HG03039 (cell line): ENCODE results near the gene GRM1.

Source experiments
- ATAC-seq: cut with Tn5 transposase; IDR thresholded peaks from one replicate; pipeline ENCODE4 v1.9.1; 2021; ENCODE audit warnings: mild to moderate bottlenecking, moderate library complexity; ENCODE audit not compliant: unreplicated experiment

The GRM1 gene

DNA sequence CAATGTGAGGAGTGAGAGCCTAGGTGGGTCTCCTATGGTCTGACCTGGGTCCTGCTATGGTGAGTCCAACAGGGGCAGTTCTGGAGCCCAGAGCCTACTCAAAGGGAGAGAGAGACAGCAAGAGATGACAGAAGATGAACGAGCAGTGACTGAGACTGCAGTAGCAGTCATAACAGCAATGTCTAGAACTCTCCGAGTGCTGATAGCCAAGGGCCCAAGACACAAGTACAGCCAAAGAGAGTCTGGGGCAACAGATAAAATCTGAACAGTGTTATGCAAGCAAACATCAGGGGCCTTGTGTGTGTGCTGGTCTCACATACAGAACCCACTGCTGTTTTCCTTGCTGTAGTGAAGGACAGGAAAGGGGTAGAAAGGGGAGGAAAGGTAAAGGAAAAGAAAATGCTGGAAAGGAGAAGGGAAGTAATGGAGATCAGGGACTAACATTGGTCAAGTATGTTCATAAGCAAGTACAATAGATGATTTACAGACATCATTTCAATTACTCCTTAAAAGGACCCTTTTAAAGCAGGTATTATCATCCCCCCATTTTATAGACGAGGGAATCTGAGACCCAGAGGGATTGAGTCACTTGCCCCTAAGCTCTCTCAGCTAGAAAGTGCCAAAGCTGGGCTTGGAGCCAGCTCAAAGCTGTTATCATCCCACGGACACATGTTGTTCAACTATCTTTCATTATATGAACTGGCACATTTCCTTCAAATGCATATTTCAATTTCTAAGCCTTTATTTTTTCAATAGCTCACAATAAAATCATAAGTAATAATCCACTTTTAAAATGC lies 332.5 kb downstream of the GRM1 start:
- ATAC-seq = no peak

DNA sequence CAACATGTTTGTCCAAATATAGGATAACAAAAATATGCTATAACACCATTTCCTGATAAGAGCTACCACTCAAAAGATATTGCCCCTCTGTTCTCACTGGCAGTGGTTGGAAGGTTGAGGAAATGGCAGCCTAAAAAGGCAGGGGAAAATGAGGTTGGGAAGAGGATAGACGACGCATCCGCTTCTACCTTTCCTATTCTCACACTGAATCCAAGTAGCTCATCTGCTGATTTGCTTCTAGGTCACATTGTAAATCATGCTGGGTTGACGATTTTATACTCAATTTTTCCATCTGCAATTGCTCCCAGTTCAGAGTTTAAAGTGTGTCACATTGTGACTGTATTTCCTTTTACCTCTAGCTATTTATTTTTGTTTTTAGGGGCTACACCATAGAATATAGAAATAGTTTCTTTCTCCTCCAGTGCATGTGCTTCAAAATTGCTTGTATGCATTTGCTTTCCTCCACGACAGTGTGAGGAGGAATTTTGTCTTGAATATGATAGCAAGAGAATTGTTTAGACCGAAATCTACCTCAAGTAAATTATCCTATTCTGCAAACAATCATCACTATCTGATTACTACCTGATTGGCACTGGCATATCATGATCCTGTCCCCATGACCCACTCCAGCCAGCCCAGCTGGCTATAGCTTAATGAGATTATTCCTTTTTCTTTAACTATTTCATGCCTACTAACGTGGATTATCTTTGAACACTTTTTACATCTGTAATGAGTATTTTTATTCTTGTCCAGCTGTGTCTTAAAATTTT lies 335.2 kb downstream of the GRM1 start:
- ATAC-seq = no peak

DNA sequence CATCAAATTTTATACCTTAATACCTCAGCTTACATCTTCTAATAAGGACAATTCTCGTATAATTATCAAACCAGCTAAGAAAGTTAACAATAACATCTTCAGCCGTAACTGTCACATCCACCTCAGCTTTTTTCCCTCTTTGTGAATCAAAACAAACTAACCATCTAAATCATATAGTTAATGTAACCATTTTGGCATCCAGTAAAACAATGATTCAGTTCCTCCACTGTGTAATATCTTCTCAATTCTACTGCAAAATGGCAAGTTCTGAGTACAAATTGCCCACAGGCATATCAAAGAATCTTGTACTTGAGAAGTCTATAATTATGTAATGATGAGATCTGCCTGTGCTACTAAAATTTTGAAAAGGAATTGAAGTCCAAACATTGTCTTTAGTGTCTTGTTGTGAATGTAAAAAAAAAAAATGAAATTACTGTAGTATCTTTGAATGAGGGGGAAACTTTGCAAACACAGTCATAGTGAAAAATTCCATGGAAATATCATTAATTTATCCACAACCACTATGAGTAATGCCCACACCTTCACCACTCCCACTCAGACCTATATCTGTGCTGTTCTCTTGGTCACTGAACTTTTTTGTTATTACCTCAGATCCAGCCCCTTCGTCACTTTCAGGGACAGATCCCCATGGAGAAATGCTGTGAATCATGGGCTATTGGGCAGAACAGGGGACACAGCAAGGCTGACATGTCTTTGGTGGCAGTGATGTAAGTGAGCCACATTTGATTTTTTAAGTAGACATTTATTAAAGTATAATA lies 336.1 kb downstream of the GRM1 start:
- ATAC-seq = no peak

DNA sequence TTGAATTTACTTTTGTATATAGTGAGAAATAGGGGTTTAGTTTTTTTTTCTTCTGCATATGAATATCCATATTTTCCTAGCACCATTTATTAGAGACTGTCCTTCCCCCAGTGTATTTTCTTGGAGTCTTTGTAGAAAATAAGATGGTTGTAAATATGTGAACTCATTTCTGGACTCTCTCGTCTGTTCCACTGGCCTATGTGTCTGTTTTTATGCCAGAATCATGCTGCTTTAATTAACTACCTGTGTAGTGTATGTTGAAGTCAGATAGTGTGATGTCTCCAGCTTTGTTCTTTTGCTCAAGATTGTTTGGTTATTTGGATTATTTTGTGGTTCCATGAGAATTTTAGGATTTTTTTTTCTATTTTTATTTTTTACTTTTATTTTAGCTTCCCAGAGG lies 338.2 kb downstream of the GRM1 start:
- ATAC-seq = no peak

DNA sequence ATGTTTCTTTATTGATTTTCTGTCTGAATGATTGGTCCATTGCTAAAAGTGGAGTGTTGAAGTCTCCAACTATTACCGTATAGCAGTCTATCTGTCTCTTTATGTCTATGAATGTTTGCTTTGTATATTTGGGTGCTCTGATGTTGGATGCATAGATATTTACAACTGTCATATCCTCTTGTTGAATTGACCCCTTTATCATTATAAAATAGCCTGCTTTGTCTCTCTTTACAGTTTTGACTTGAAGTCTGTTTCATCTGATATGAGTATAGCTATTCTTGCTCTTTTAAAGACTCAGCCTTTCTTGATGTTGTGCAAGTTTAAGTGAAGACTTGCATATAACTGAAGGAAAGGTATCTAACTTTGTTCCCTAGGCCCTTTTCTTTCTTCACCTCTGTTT lies 341.0 kb downstream of the GRM1 start:
- ATAC-seq = no peak

DNA sequence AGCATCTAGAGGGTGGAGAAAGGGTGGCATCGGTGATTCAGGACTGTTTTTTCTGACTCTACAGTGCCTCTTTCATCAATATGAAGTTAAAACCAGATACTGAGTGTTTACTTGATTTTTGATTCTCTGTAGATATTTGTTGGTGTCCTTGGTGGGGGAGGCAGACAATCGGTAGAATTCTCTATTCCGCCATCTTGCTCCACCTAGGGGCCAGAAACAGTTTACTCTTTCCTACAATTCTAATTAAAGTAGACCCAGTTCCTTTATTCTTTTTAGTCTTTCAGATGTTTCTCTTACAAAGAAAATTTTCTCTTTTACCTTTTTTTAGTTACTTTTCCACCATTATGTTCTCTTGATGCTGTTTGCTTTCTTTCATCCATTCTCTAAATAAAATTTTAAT lies 352.6 kb downstream of the GRM1 start:
- no peak for ATAC-seq

DNA sequence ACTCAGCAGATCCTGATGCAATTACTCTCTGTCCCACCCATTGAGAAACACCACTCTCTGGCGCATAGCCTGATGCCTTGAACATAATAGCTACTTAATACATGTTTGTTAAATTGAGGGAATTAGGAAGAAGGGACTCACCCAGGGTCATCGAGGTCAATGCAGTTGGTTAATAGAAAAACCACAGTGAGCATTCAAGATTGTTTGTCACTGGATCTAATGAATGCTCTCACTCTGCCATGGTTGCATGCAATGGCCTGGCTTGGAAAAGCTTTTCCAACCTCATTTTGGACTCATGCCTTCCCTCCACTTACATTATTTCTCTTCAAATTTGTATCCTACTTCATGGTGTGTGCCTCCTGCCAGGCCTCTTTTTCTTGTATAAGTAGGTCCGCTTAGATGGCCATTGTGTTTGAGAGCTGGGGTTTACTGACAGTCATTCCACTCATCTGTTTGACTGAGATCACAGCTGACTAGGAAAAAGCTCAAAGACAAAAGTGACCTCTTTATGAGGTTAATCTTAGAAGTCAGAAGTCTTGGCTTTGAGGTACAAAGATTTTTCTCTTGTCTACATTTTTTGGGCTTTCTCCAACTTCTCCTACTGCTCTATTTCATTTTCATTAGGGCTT lies 360.0 kb downstream of the GRM1 start:
- no peak for ATAC-seq

DNA sequence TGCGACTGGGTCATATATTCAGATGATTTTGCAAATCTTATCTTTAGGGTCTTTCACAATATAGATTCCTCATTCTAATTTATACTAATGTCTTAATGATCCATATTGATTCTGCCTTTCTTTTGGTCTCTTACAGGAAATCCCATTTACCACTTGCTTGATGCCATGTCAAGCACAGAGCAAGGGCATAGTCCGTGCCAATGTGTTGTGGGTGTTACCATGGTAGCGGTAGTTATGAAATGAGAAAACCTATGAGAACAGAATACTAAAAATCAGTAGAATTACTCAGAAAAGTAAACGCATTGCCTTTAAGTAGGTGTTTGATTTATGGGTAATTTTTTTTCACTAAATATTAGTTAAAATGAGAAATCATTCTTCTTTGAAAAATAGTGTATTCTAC lies 360.9 kb downstream of the GRM1 start:
- ATAC-seq = no peak

DNA sequence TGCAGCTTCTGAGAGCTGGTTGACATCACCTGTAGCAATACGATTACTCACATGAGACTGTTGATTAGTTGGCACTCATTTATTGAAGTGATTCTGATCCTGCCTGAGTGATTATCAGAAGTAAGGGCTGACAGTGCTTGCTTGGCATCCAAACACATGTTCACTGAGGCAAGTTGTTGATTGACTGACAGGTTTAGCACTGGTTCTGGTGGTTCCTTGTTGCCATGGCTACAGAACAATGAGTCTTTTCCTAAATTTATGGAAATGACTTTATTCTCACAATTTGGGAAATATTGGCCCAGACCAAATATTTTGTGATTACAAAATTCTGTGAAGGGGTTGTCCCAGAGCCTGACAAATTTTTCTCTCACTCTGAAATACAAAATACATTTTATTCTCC lies 368.8 kb downstream of the GRM1 start:
- no peak for ATAC-seq

DNA sequence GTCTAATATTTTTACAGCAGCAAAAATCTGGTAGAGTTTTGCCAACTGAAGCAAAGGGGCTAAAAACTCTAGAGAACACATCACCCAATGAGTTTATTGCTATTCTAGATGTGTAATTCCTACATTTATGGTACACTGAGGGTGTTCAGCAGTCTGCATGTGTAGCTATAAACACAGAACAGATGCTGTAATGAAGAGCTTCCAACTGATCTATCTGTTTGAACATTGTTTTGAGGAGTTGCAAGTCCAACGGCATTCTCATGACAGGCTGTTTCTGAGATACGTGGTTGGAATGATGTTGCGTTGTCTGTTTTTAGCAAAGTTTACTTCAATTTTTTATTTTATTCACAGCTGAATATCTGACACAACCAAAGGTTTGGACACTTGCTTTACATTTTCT lies 373.6 kb downstream of the GRM1 start:
- no peak for ATAC-seq

DNA sequence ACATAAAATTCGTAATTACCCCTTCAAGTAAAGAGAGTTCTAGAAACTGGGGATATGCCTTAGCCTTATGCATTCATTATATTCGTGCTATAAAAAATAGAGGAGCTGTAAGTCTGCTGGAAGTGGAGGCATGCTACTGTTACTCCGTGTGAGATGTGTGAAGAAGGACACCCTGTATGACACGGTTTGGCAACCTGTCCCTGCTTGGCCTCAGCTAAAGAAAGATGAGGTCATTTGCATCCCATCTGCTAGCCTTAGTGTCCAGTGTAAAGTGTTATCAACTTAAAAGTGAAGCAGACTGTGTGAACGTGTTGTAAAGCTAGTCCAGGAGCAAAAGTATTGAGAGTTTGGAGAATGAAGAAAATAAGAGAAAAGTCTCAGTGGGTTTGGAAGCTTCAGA lies 379.7 kb downstream of the GRM1 start:
- no peak for ATAC-seq

DNA sequence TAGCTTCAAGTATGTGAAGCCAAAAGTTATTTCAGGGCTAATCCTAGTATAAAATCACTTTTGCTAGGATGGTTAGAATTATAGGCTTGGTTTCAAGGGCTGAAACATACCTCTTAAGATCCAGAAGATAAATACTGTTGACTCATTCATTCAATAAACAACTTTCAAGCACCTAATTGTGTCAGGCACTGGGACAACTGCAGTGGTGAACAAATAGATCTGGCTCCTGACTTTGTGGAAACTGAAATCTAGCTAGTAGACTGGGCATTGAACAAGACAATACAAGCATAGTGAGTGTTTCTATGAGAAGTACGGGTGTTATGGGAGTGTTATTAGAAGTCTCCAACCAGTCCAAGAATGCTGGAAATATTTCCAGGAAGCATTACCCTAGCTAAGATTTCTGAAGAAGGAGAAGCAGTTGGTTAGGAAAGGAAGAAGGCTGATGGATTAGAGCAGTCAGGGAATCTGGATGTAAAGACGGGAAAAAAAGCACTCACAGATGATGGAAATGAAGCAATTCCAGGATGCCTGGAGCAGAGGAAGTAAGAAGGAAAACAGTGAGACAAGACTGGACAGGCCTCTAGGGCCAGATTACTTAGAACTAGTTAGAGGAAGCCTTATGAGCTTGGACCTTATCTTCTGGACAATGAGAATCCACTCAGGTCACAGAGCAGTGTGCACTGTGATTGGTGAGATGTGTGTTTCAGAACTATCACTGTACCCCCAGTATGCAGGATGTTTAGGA lies 382.2 kb downstream of the GRM1 start:
- no peak for ATAC-seq

DNA sequence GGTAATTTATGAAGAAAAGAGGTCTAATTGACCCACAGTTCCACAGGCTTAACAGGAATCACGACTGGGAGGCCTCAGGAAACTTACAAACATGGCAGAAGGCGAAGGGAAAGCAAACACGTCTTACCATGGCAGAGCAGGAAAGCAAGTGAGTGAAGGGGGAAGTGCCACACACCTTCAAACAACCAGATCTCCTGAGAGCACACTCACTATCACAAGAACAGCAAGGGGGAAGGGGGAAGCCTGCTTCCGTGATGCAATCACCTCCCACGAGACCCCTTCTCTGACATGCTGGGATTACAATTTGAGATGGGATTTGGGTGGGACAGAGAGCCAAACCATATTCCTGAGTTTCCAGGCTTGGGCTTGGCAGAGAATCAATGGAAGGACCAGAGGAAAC lies 390.7 kb downstream of the GRM1 start:
- no peak for ATAC-seq

DNA sequence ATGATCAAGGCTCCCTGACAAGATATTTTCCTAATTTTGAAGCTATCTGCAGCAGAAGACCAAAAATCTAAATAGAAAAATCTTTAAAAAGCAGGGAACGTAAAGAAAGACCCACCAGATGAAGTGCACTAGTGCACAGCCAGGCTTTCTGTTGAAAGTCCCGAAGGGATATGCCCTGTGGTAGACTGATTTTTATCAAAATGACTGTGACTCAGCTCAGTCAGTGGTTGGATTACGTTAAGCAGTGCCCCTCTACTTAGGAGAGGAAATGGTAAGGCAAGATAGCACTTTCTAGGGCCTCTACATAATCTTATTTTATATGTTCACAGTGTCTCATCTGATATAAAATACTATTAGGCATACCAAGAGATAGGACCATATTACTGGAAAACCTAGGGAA lies 391.4 kb downstream of the GRM1 start:
- ATAC-seq = no peak

DNA sequence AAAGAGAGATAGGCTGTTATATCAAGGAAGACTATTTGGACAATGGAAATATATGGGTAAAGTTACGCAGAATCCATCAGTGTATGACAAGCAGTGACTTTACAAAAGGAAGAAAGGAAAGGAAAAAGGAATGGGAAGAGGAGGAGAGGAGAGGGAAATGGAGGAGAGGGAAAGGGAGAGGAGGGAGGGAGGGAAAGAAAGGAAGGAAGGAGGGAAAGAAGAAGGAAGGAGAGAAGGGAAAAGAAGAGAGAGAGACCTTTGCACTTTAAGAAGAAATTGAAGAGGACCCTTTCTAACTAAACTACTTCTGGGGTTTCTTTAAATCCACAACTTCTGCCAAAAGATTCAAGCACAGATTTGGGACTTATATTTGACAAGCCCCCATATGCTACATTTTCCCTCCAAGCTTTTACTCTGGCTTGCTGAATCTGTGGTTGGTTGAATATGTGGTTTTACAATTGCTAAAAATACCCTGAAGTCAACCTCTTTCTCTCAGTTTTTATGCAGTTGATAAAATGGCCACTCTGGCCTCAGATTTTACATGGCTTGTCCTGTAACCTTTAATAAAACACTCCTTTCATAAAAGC lies 394.0 kb downstream of the GRM1 start:
- ATAC-seq = no peak

DNA sequence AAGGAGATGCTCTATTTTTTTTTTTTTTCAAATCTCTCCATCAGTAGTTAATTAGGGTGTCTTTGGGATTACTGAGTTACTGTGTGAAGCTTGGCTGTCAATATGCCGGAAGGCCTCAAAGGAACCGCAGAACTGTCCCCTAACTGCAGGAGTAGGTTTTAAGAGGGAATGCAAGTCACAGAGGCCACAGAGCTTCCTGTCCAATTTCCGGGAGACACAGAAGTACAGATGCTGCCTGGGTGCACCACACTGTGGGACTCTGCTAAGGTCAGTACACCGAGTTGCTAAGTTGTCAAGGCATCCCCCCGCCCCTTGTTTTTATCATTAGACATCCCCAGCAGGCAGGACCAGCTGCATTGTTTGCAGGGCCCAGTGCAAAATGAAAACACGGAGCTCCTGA lies 394.6 kb downstream of the GRM1 start:
- no peak for ATAC-seq

DNA sequence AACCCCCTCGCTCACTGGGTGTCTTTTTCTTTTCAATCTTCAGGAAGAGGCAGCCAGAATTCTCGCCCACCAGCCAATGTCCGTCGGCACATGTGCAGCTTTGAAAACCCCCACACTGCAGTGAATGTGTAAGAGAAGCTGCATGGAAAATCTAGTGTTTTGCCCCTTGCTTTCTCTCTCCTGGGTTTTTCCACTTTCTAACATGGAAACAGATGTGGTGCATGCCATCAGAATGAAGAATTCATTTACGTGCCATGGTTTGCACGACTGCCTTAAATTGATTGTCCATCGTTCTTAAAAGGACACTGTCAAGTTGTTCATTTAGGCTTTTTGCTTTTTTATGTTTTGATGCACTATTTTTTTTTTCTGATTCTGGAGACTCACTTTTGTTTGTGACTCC lies 397.7 kb downstream of the GRM1 start:
- ATAC-seq = no peak

DNA sequence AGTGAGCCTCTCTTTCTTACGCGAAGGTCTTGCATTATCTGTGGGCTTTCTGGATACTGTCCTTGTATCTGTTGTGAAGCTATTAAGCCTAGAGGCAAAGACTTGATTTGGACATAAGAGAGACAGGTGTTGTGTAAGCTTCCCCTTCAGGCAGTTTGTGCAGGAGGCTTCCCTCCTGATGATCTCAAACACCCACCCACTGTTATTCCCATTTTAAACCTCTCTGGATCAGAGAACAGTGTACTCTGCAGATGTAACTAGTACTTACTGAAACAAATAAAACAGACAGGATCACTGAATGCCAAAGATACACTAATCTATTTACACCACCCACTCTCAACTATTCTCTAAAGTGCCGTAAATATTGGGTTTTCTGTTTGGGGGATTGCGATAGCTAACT lies 401.0 kb downstream of the GRM1 start:
- no peak for ATAC-seq

DNA sequence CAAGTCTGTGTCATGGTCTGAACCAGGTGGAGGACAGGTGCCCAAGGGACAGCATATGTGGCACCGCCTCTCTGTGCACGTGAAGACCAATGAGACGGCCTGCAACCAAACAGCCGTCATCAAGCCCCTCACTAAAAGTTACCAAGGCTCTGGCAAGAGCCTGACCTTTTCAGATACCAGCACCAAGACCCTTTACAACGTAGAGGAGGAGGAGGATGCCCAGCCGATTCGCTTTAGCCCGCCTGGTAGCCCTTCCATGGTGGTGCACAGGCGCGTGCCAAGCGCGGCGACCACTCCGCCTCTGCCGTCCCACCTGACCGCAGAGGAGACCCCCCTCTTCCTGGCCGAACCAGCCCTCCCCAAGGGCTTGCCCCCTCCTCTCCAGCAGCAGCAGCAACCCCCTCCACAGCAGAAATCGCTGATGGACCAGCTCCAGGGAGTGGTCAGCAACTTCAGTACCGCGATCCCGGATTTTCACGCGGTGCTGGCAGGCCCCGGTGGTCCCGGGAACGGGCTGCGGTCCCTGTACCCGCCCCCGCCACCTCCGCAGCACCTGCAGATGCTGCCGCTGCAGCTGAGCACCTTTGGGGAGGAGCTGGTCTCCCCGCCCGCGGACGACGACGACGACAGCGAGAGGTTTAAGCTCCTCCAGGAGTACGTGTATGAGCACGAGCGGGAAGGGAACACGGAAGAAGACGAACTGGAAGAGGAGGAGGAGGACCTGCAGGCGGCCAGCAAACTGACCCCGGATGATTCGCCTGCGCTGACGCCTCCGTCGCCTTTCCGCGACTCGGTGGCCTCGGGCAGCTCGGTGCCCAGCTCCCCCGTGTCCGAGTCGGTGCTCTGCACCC lies 405.2 kb downstream of the GRM1 start:
- no peak for ATAC-seq
